IMR-90 (cell line): ENCODE measurements around the gene OMD. TPM values are rescaled to one million over a fixed set of nuclear protein-coding genes. Genes with fewer than 3 reads are reported as not detected.

Experiments
- ATAC-seq: fragments of 200-7000 bp; cut with Tn5 transposase; 2 replicates; pipeline ENCODE4 v1.9.1; 2020; ENCODE audit warnings: low read depth, mild to moderate bottlenecking, moderate library complexity
- BruUV-seq: library from RNA; stranded (reverse); fragments of 400-500 nt; replicated peaks from 2 replicates; lab custom pipeline; 2021; lab: Mats Ljungman, UMichigan
- CTCF ChIA-PET: fragments of 300-600 bp; formaldehyde crosslinking; extraction: SDS; loops from one replicate; lab custom pipeline; 2021; ENCODE audit warnings: antibody characterized with exemption; lab: Yijun Ruan, JAX
- POLR2A ChIA-PET: fragments of 300-600 bp; sonication (Branson Sonifier 250); formaldehyde crosslinking; loops from one replicate; lab custom pipeline; 2022; ENCODE audit warnings: antibody characterized with exemption; ENCODE audit not compliant: unreplicated experiment; lab: Charles Lee
- DNase-seq: peaks from one replicate; pipeline ENCODE4 v3.0.0; 2013
- H2AFZ ChIP-seq: replicated peaks from 2 replicates; pipeline ENCODE3; 2013; ENCODE audit warnings: low read length, mild to moderate bottlenecking; ENCODE audit not compliant: poor library complexity
- H2AK5ac ChIP-seq: 2 replicates; pipeline ENCODE4 v1.6.1; 2013; ENCODE audit warnings: low read depth, low read length, inconsistent platforms
- H2AK9ac ChIP-seq: replicated peaks from 2 replicates; pipeline ENCODE3; 2013; ENCODE audit warnings: mild to moderate bottlenecking, low read depth, low read length, moderate library complexity; ENCODE audit not compliant: poor library complexity
- H2BK120ac ChIP-seq: 2 replicates; pipeline ENCODE4 v1.6.1; 2013; ENCODE audit warnings: low read depth, low read length, inconsistent platforms
- H2BK15ac ChIP-seq: 3 replicates; pipeline ENCODE4 v1.6.1; 2013; ENCODE audit warnings: low read depth, low read length, inconsistent platforms
- H2BK20ac ChIP-seq: 2 replicates; pipeline ENCODE4 v1.6.1; 2013; ENCODE audit warnings: low read depth, mild to moderate bottlenecking, inconsistent platforms, low read length, moderate library complexity
- H2BK5ac ChIP-seq: 2 replicates; pipeline ENCODE4 v1.6.1; 2013; ENCODE audit warnings: mild to moderate bottlenecking, low read depth, low read length, inconsistent platforms; ENCODE audit not compliant: poor library complexity, severe bottlenecking
- H3K14ac ChIP-seq: replicated peaks from 2 replicates; pipeline ENCODE4 v1.6.1; 2013; ENCODE audit warnings: low read depth, low read length, inconsistent platforms
- H3K18ac ChIP-seq: 2 replicates; pipeline ENCODE4 v1.6.1; 2013; ENCODE audit warnings: low read depth, low read length, control low read depth
- H3K23ac ChIP-seq: 2 replicates; pipeline ENCODE4 v1.6.1; 2013; ENCODE audit warnings: low read depth, low read length, inconsistent platforms
- H3K27ac ChIP-seq: 2 replicates; pipeline ENCODE4 v1.5.1; 2013; ENCODE audit warnings: mild to moderate bottlenecking, control low read depth, low read length; ENCODE audit not compliant: insufficient read depth
- H3K27me3 ChIP-seq: 2 replicates; pipeline ENCODE4 v1.6.1; 2013; ENCODE audit warnings: low read length; ENCODE audit not compliant: control insufficient read depth, insufficient read depth
- H3K36me3 ChIP-seq: 2 replicates; pipeline ENCODE4 v1.6.1; 2013; ENCODE audit warnings: low read length, mixed read lengths; ENCODE audit not compliant: control insufficient read depth, insufficient read depth
- H3K4ac ChIP-seq: 2 replicates; pipeline ENCODE4 v1.6.1; 2013; ENCODE audit warnings: low read depth, low read length, inconsistent platforms
- H3K4me1 ChIP-seq: 2 replicates; pipeline ENCODE4 v1.6.1; 2013; ENCODE audit warnings: low read length, mixed read lengths; ENCODE audit not compliant: control insufficient read depth, insufficient read depth
- H3K4me2 ChIP-seq: 2 replicates; pipeline ENCODE4 v1.6.1; 2013; ENCODE audit warnings: low read depth, mild to moderate bottlenecking, control low read depth, low read length, moderate library complexity
- H3K4me3 ChIP-seq: 2 replicates; pipeline ENCODE4 v1.5.1; 2013; ENCODE audit warnings: low read depth, mild to moderate bottlenecking, control low read depth, low read length, moderate library complexity; ENCODE audit not compliant: insufficient read depth
- H3K56ac ChIP-seq: 2 replicates; pipeline ENCODE4 v1.6.1; 2013; ENCODE audit warnings: low read length, inconsistent platforms; ENCODE audit not compliant: insufficient read depth; ENCODE audit errors: extremely low read depth
- H3K79me1 ChIP-seq, 2 experiments: 2 replicates each; pipeline ENCODE4 v1.6.1; 2013; ENCODE audit warnings: low read length in 2 of 2, inconsistent platforms in 1 of 2, low read depth in 1 of 2
- H3K9ac ChIP-seq: 2 replicates; pipeline ENCODE4 v1.6.1; 2013; ENCODE audit warnings: low read depth, low read length, control low read depth
- H3K9me1 ChIP-seq: 2 replicates; pipeline ENCODE4 v1.6.1; 2013; ENCODE audit warnings: low read length, inconsistent platforms; ENCODE audit not compliant: insufficient read depth
- H3K9me3 ChIP-seq: 2 replicates; pipeline ENCODE4 v1.6.1; 2013; ENCODE audit warnings: low read length; ENCODE audit not compliant: control insufficient read depth, insufficient read depth
- H4K20me1 ChIP-seq: 2 replicates; pipeline ENCODE4 v1.6.1; 2013; ENCODE audit warnings: low read length, inconsistent platforms; ENCODE audit not compliant: insufficient read depth
- H4K5ac ChIP-seq: 2 replicates; pipeline ENCODE4 v1.6.1; 2013; ENCODE audit warnings: mild to moderate bottlenecking, low read depth, low read length, control low read depth
- H4K8ac ChIP-seq, 2 experiments: 2 replicates each; pipeline ENCODE4 v1.6.1; 2013; ENCODE audit warnings: low read depth in 2 of 2, low read length in 2 of 2, control low read depth in 1 of 2, inconsistent platforms in 1 of 2
- H4K91ac ChIP-seq: 2 replicates; pipeline ENCODE4 v1.6.1; 2013; ENCODE audit warnings: low read depth, low read length, inconsistent platforms; ENCODE audit not compliant: insufficient read depth
- BHLHE40 ChIP-seq: fragments of 150-350 bp; IDR thresholded peaks from 2 replicates; pipeline ENCODE4 v1.6.1; 2016; ENCODE audit warnings: mild to moderate bottlenecking, low read depth, low read length
- CEBPB ChIP-seq: IDR thresholded peaks from 2 replicates; pipeline ENCODE4 v1.6.1; 2012; ENCODE audit warnings: low read depth, low read length, improper control_type of control experiment
- CHD1 ChIP-seq: IDR thresholded peaks from 2 replicates; pipeline ENCODE4 v1.6.1; 2012; ENCODE audit warnings: low read depth, low read length, improper control_type of control experiment
- ELK1 ChIP-seq: fragments of 150-350 bp; IDR thresholded peaks from 2 replicates; pipeline ENCODE4 v1.6.1; 2016; ENCODE audit warnings: low read depth, mild to moderate bottlenecking, low read length, moderate library complexity, borderline replicate concordance
- FOS ChIP-seq: fragments of 150-350 bp; IDR thresholded peaks from 2 replicates; pipeline ENCODE4 v1.6.1; 2016; ENCODE audit warnings: low read depth, low read length
- MAFK ChIP-seq: IDR thresholded peaks from 2 replicates; pipeline ENCODE4 v1.6.1; 2012; ENCODE audit warnings: low read depth, low read length, improper control_type of control experiment
- MAZ ChIP-seq: IDR thresholded peaks from 2 replicates; pipeline ENCODE4 v1.6.1; 2012; ENCODE audit warnings: low read depth, mild to moderate bottlenecking, low read length, improper control_type of control experiment, moderate library complexity, borderline replicate concordance
- MXI1 ChIP-seq: IDR thresholded peaks from 2 replicates; pipeline ENCODE4 v1.6.1; 2012; ENCODE audit warnings: low read depth, mild to moderate bottlenecking, low read length, moderate library complexity, borderline replicate concordance
- NFE2L2 ChIP-seq: fragments of 150-350 bp; IDR thresholded peaks from 2 replicates; pipeline ENCODE4 v1.6.1; 2016; ENCODE audit warnings: low read depth, mild to moderate bottlenecking, low read length
- POLR2A ChIP-seq: IDR thresholded peaks from 2 replicates; pipeline ENCODE4 v1.6.1; 2012; ENCODE audit warnings: mild to moderate bottlenecking, low read depth, low read length
- RAD21 ChIP-seq: IDR thresholded peaks from 2 replicates; pipeline ENCODE4 v1.6.1; 2012; ENCODE audit warnings: low read length, improper control_type of control experiment
- RCOR1 ChIP-seq: IDR thresholded peaks from 2 replicates; pipeline ENCODE4 v1.6.1; 2012; ENCODE audit warnings: mild to moderate bottlenecking, low read length, improper control_type of control experiment; ENCODE audit not compliant: insufficient replicate concordance
- RFX5 ChIP-seq: IDR thresholded peaks from 2 replicates; pipeline ENCODE4 v1.8.0; 2012; ENCODE audit warnings: low read depth, mild to moderate bottlenecking, low read length, moderate library complexity
- SMC3 ChIP-seq: fragments of 150-350 bp; IDR thresholded peaks from 2 replicates; pipeline ENCODE4 v1.6.1; 2016; ENCODE audit warnings: low read depth, mild to moderate bottlenecking, antibody characterized with exemption, low read length, moderate library complexity
- WGBS, 2 experiments: methylation state at CpG; one replicate each; pipeline versions ENCODE4 v1.1.5 to v1.1.7; 2013; ENCODE audit warnings: missing lambda C conversion rate in 2 of 2; ENCODE audit not compliant: insufficient read length in 1 of 2; ENCODE audit errors: extremely low coverage in 2 of 2; 5-methylcytosine and 5-hydroxymethylcytosine counted together
- dilution Hi-C: fragments of 300-500 bp; cut with HindIII; formaldehyde crosslinking; loops from one replicate; pipeline ENCODE4 v1.14.3; 2018; ENCODE audit warnings: low sequenced_read_pairs; ENCODE audit not compliant: unreplicated experiment
- in situ Hi-C: fragments of 300-500 bp; cut with MboI; formaldehyde crosslinking; loops from 3 replicates; pipeline ENCODE4 v1.14.3; 2019; ENCODE audit warnings: low sequenced_read_pairs, inconsistent platforms, mixed read lengths
- intact Hi-C: fragments of 100-400 bp; cut with micrococcal nuclease; formaldehyde crosslinking; loops from 2 replicates; pipeline ENCODE4 v1.10.0; 2022
- polyA plus RNA-seq, 3 experiments: library from polyadenylated mRNA; depleted of rRNA; stranded (reverse); fragments of >200 nt; gene quantifications; 2 replicates each; pipeline ENCODE4 v1.2.3, GENCODE V29; 2012; ENCODE audit warnings: low replicate concordance in 1 of 3
- total RNA-seq: library from RNA; depleted of rRNA; stranded (reverse); fragments of >200 nt; gene quantifications from 2 replicates; pipeline ENCODE4 v1.2.3, GENCODE V29; 2012
- TF ChIP-seq, protein P1 (sequence below): conservative IDR thresholded peaks from 2 replicates; pipeline ENCODE4 v1.5.1; 2012; ENCODE audit warnings: mild to moderate bottlenecking, low read depth, low read length, improper control_type of control experiment
- TF ChIP-seq, protein P2 (sequence below): fragments of 150-350 bp; IDR thresholded peaks from 2 replicates; pipeline ENCODE4 v1.6.1; 2017; ENCODE audit warnings: mild to moderate bottlenecking, antibody characterized with exemption, low read length, low read depth

OMD gene
- total and polyA plus RNA-seq, 2 of the 4 experiments (the other 2 are of a cell fraction): not detected

- BruUV-seq: no TSS peak
- intact Hi-C loops (no loop called here), dilution Hi-C loops (no loop called here)
Measured at GRCh38 chr9:92405818-92406217, 18.5 kb downstream of the OMD start.

More at GRCh38 chr9:92405818-92406217, 18.5 kb downstream of the OMD start:
- Histone ChIP-seq H4K20me1 (no peaks in the 10 kb centered on the region), H4K8ac (no peak overlapping the region), H3K4me2 (no peak overlapping the region), H2BK120ac (no peak overlapping the region), H3K9me1 (peaks cover 8% of the 10 kb centered on the region; the same call in 1 of the 2 replicates), H2BK20ac (no peak overlapping the region), H3K4ac (no peak overlapping the region), H2AK5ac (no peak overlapping the region), H3K79me1 (0 out of 4 replicates have a peak, but pooled peaks cover 0 to 4% of the 10 kb centered on the region in 2 experiments), H3K23ac (no peak overlapping the region), H3K36me3 (no peaks in the 10 kb centered on the region), H3K4me1 (peaks cover 8% of the 10 kb centered on the region; the same call in 1 of the 2 replicates), H2BK15ac (no peak overlapping the region), H3K9me3 (no peaks in the 10 kb centered on the region), H2AK9ac (no peak overlapping the region), H3K18ac (no peak overlapping the region), H2AFZ (no peak overlapping the region), H3K27me3 (no peaks in the 10 kb centered on the region), H3K27ac (no peak overlapping the region), H3K9ac (no peak overlapping the region), H4K5ac (no peak overlapping the region), H3K4me3 (no peak overlapping the region), H2BK5ac (no peak overlapping the region), H3K56ac (no peak overlapping the region), H4K91ac (no peak overlapping the region), H3K14ac (no peak overlapping the region)
- POLR2A ChIA-PET: no interaction called here
- ATAC-seq (no peak), DNase-seq (no peak)
- CTCF ChIA-PET: no interaction called here
- 93% methylated on average over 2 of the region's 4 CpGs; no CpG with 5 or more reads in 1 of the 2 experiments for whole genome bisulfite sequencing, 2 experiments
- TF ChIP-seq CHD1: no peak
- TF ChIP-seq BHLHE40: no peak
- no peak for TF ChIP-seq RFX5
- no peak for TF ChIP-seq MAZ
- TF ChIP-seq RAD21: no peak
- no peak for TF ChIP-seq RCOR1
- TF ChIP-seq, protein P1, sequence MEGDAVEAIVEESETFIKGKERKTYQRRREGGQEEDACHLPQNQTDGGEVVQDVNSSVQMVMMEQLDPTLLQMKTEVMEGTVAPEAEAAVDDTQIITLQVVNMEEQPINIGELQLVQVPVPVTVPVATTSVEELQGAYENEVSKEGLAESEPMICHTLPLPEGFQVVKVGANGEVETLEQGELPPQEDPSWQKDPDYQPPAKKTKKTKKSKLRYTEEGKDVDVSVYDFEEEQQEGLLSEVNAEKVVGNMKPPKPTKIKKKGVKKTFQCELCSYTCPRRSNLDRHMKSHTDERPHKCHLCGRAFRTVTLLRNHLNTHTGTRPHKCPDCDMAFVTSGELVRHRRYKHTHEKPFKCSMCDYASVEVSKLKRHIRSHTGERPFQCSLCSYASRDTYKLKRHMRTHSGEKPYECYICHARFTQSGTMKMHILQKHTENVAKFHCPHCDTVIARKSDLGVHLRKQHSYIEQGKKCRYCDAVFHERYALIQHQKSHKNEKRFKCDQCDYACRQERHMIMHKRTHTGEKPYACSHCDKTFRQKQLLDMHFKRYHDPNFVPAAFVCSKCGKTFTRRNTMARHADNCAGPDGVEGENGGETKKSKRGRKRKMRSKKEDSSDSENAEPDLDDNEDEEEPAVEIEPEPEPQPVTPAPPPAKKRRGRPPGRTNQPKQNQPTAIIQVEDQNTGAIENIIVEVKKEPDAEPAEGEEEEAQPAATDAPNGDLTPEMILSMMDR: no peak
- no peak for TF ChIP-seq POLR2A
- TF ChIP-seq MXI1: no peak
- TF ChIP-seq FOS: no peak
- TF ChIP-seq SMC3: no peak
- TF ChIP-seq, protein P2, sequence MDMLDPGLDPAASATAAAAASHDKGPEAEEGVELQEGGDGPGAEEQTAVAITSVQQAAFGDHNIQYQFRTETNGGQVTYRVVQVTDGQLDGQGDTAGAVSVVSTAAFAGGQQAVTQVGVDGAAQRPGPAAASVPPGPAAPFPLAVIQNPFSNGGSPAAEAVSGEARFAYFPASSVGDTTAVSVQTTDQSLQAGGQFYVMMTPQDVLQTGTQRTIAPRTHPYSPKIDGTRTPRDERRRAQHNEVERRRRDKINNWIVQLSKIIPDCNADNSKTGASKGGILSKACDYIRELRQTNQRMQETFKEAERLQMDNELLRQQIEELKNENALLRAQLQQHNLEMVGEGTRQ: no peak
- no peak for TF ChIP-seq NFE2L2
- no peak for TF ChIP-seq CEBPB
- no peak for TF ChIP-seq MAFK
- no peak for TF ChIP-seq ELK1
- in situ Hi-C loops: no loop called here
